Neural progenitor cell (in vitro differentiated cells): Measurements from ENCODE around the gene PRLHR. TPM values are rescaled to one million over a fixed set of nuclear protein-coding genes. Genes with fewer than 3 reads are reported as not detected.

Source experiments
- DNase-seq: peaks from one replicate; pipeline ENCODE4 v3.0.0-alpha.2; 2016; ENCODE audit warnings: low spot score
- H2AFZ ChIP-seq: fragments of 200-600 bp; sonication (generic); replicated peaks from 2 replicates; pipeline ENCODE4 v1.6.1; 2016; ENCODE audit warnings: antibody characterized with exemption
- H3F3A ChIP-seq: fragments of 200-600 bp; sonication (generic); 2 replicates; pipeline ENCODE4 v1.6.1; 2016; ENCODE audit warnings: antibody characterized with exemption, low read depth
- H3K27ac ChIP-seq: fragments of 200-600 bp; sonication (generic); 2 replicates; pipeline ENCODE4 v1.5.1; 2016; ENCODE audit warnings: mild to moderate bottlenecking
- H3K27me3 ChIP-seq: fragments of 200-600 bp; sonication (generic); 2 replicates; pipeline ENCODE4 v1.6.1; 2016; ENCODE audit warnings: mild to moderate bottlenecking, moderate library complexity
- H3K36me3 ChIP-seq: fragments of 200-600 bp; sonication (generic); 2 replicates; pipeline ENCODE4 v1.5.1; 2016
- H3K4me1 ChIP-seq: fragments of 200-600 bp; sonication (generic); 2 replicates; pipeline ENCODE4 v1.6.1; 2016; ENCODE audit warnings: mixed run types
- H3K4me2 ChIP-seq: fragments of 200-600 bp; sonication (generic); 2 replicates; pipeline ENCODE4 v1.6.1; 2016
- H3K4me3 ChIP-seq: fragments of 200-600 bp; sonication (generic); 2 replicates; pipeline ENCODE4 v1.5.1; 2016
- H3K79me2 ChIP-seq: fragments of 200-600 bp; sonication (generic); 2 replicates; pipeline ENCODE4 v1.6.1; 2016; ENCODE audit warnings: low read depth
- H3K9ac ChIP-seq: fragments of 200-600 bp; sonication (generic); 2 replicates; pipeline ENCODE4 v1.6.1; 2016
- H3K9me3 ChIP-seq: fragments of 200-600 bp; sonication (generic); 2 replicates; pipeline ENCODE4 v1.5.1; 2016; ENCODE audit warnings: low read depth
- H4K20me1 ChIP-seq: fragments of 200-600 bp; sonication (generic); 2 replicates; pipeline ENCODE4 v1.6.1; 2016; ENCODE audit warnings: low read depth
- H3K27ac Mint-ChIP-seq: 3 replicates; pipeline ENCODE4 v1.8.0; 2021; ENCODE audit warnings: mixed read lengths
- H3K27me3 Mint-ChIP-seq: 2 replicates; pipeline ENCODE4 v1.8.0; 2022; ENCODE audit warnings: low read depth, mild to moderate bottlenecking, inconsistent platforms, moderate library complexity, mixed read lengths; ENCODE audit not compliant: insufficient read depth
- H3K36me3 Mint-ChIP-seq: 3 replicates; pipeline ENCODE4 v1.8.0; 2021; ENCODE audit warnings: mixed read lengths
- H3K4me1 Mint-ChIP-seq: 3 replicates; pipeline ENCODE4 v1.8.0; 2021; ENCODE audit warnings: mixed read lengths
- H3K4me3 Mint-ChIP-seq: 3 replicates; pipeline ENCODE4 v1.8.0; 2021; ENCODE audit warnings: mild to moderate bottlenecking, moderate library complexity, mixed read lengths
- H3K9me3 Mint-ChIP-seq: 3 replicates; pipeline ENCODE4 v1.8.0; 2020; ENCODE audit warnings: mixed read lengths
- EZH2 ChIP-seq: fragments of 200-600 bp; sonication (generic); IDR thresholded peaks from 2 replicates; pipeline ENCODE4 v1.6.1; 2017; ENCODE audit warnings: antibody characterized with exemption, mild to moderate bottlenecking, moderate library complexity
- EZH2phosphoT487 ChIP-seq: fragments of 200-600 bp; sonication (generic); IDR thresholded peaks from 2 replicates; pipeline ENCODE4 v1.6.1; 2017; ENCODE audit warnings: antibody characterized with exemption
- total RNA-seq: library from RNA; depleted of rRNA; stranded (reverse); fragments of >200 nt; gene quantifications from 2 replicates; pipeline ENCODE4 v1.2.3, GENCODE V29; 2015; ENCODE audit warnings: low replicate concordance
- TF ChIP-seq, protein P1 (sequence below): fragments of 200-600 bp; sonication (generic); IDR thresholded peaks from 2 replicates; pipeline ENCODE4 v1.5.1; 2017; ENCODE audit warnings: antibody characterized with exemption, mild to moderate bottlenecking

Gene PRLHR
- total RNA-seq, 1 donor from 2014 or later: not detected

DNA sequence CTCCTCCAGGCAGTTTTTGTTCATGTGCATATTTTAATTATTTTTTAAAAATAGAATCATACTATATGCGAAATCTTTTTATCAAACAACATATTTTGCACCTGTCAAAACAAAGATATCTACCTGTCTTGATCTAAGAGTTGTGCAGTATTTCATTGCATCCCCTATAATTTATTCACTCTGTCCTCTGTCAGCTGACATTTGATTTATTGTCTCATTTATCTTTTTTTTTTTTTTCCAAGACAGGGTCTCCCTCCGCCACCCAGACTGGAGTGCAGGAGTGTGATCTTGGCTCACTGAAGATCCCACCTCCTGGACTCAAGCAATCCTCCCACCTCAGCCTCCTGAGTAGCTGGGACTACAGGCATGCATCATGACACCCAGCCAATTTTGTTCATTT is 49.0 kb downstream of the PRLHR start:
- Mint-ChIP-seq H3K27me3 (peaks cover 10% of the 10 kb centered on the region), H3K27ac (no peak overlapping the region), H3K4me3 (no peak overlapping the region), H3K36me3 (no peaks in the 10 kb centered on the region), H3K4me1 (no peaks in the 10 kb centered on the region), H3K9me3 (no peaks in the 10 kb centered on the region)
- no peak overlapping the region for H2AFZ ChIP-seq
- TF ChIP-seq, protein P1, sequence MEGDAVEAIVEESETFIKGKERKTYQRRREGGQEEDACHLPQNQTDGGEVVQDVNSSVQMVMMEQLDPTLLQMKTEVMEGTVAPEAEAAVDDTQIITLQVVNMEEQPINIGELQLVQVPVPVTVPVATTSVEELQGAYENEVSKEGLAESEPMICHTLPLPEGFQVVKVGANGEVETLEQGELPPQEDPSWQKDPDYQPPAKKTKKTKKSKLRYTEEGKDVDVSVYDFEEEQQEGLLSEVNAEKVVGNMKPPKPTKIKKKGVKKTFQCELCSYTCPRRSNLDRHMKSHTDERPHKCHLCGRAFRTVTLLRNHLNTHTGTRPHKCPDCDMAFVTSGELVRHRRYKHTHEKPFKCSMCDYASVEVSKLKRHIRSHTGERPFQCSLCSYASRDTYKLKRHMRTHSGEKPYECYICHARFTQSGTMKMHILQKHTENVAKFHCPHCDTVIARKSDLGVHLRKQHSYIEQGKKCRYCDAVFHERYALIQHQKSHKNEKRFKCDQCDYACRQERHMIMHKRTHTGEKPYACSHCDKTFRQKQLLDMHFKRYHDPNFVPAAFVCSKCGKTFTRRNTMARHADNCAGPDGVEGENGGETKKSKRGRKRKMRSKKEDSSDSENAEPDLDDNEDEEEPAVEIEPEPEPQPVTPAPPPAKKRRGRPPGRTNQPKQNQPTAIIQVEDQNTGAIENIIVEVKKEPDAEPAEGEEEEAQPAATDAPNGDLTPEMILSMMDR: no peak
- TF ChIP-seq EZH2: no peak
- TF ChIP-seq EZH2phosphoT487: no peak
- DNase-seq: no peak
- no peak overlapping the region for H3K4me3 ChIP-seq
- H3K27me3 ChIP-seq: no peaks in the 10 kb centered on the region
- no peaks in the 10 kb centered on the region for H3F3A ChIP-seq
- no peaks in the 10 kb centered on the region for H3K79me2 ChIP-seq
- no peaks in the 10 kb centered on the region for H4K20me1 ChIP-seq
- H3K4me2 ChIP-seq: no peak overlapping the region
- no peak overlapping the region for H3K9ac ChIP-seq
- no peaks in the 10 kb centered on the region for H3K36me3 ChIP-seq
- H3K9me3 ChIP-seq: no peaks in the 10 kb centered on the region
- H3K4me1 ChIP-seq: no peaks in the 10 kb centered on the region
- no peak overlapping the region for H3K27ac ChIP-seq

DNA sequence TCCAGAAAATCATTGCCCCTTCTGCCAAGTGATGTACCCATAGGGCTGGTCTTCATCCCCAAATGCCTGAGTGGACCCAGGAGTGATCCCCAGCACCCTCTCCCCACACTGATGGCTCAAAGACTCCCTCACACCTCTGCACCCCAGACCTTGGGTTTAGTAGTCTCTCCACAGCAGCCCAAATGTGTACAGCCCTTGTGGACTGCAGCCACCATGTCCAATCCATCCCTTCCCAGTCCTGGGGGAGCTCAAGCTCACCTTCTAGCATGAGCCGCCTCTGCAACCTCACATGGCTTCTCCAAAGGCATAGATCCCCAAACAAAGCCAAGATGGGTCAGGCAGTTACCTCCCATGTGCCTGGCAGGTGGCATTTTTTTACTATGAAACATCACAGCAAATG is 50.1 kb downstream of the PRLHR start:
- H3K36me3 ChIP-seq: no peaks in the 10 kb centered on the region
- no peaks in the 10 kb centered on the region for H3K4me1 ChIP-seq
- H3K27me3 ChIP-seq: no peaks in the 10 kb centered on the region
- DNase-seq: no peak
- H3F3A ChIP-seq: no peaks in the 10 kb centered on the region
- Mint-ChIP-seq H3K27me3 (peaks cover 12% of the 10 kb centered on the region), H3K4me3 (no peak overlapping the region), H3K4me1 (no peaks in the 10 kb centered on the region), H3K9me3 (no peaks in the 10 kb centered on the region), H3K27ac (no peak overlapping the region), H3K36me3 (no peaks in the 10 kb centered on the region)
- TF ChIP-seq EZH2: no peak
- TF ChIP-seq, protein P1: no peak
- TF ChIP-seq EZH2phosphoT487: no peak
- H3K27ac ChIP-seq: no peak overlapping the region
- H4K20me1 ChIP-seq: no peaks in the 10 kb centered on the region
- H3K9ac ChIP-seq: no peak overlapping the region
- no peaks in the 10 kb centered on the region for H3K9me3 ChIP-seq
- no peak overlapping the region for H3K4me2 ChIP-seq
- H3K79me2 ChIP-seq: no peaks in the 10 kb centered on the region
- no peak overlapping the region for H3K4me3 ChIP-seq
- H2AFZ ChIP-seq: no peak overlapping the region

DNA sequence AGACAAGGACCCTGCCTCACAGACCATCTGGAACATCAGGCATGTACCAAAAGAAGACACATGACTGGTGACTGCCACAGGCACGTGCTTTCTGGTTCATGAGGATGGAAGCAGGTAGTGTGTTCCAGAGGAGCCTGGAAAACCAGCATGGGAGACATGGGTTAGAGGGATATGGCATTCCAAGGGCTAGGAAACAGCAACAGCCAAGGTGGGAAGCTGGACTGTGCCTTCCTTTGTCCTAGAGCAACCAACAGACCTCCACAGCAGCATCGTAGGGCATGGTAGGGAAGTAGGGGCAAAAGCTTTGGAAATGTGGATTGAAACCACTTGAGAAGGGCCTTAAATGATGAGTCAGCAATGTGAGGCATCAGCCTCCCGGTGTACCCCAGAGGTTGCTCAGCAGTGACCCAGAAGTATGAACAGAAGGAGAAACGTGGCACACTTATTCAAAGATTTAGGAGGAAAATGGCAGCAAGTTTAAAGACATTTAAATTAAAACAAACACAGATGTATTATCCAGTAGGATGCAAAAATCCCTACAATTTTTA is 51.0 kb downstream of the PRLHR start:
- Mint-ChIP-seq H3K27ac (no peak overlapping the region), H3K27me3 (peaks cover 12% of the 10 kb centered on the region), H3K4me3 (no peak overlapping the region), H3K4me1 (no peaks in the 10 kb centered on the region), H3K36me3 (no peaks in the 10 kb centered on the region), H3K9me3 (no peaks in the 10 kb centered on the region)
- Histone ChIP-seq H3K27me3 (no peaks in the 10 kb centered on the region), H3K9ac (no peak overlapping the region), H3K4me2 (no peak overlapping the region), H3K27ac (no peak overlapping the region), H3K4me3 (no peak overlapping the region), H3K79me2 (no peaks in the 10 kb centered on the region), H3K36me3 (no peaks in the 10 kb centered on the region), H3K4me1 (no peaks in the 10 kb centered on the region), H2AFZ (no peak overlapping the region), H3F3A (no peaks in the 10 kb centered on the region), H4K20me1 (no peaks in the 10 kb centered on the region), H3K9me3 (no peaks in the 10 kb centered on the region)
- TF ChIP-seq EZH2phosphoT487: no peak
- TF ChIP-seq, protein P1: no peak
- no peak for TF ChIP-seq EZH2
- no peak for DNase-seq
